Heart left ventricle (tissue), 16 donors: ENCODE results near the gene PARP9. TPM values are rescaled to one million over a fixed set of nuclear protein-coding genes. Genes with fewer than 3 reads are reported as not detected.

Source experiments
- ATAC-seq, 4 donors: fragments of 200-7000 bp; cut with Tn5 transposase; one replicate each; pipeline ENCODE4 v1.9.1; 2020 to 2022; ENCODE audit warnings: moderate library complexity in 4 of 4, mild to moderate bottlenecking in 3 of 4, moderate number of reproducible peaks in 1 of 4
- DNase-seq, 5 donors: peaks; one replicate each; pipeline ENCODE4 v3.0.0-alpha.2; 2020
- H3K27ac ChIP-seq, 12 donors: fragments of 200-600 bp; sonication (generic) in 4 of 12; one replicate each; pipeline versions ENCODE4 v1.5.0 to v1.8.0; 2016 to 2022; ENCODE audit warnings: mild to moderate bottlenecking in 2 of 12
- H3K27me3 ChIP-seq, 9 donors: fragments of 200-600 bp; sonication (generic) in 2 of 9; one replicate each; pipeline versions ENCODE4 v1.5.1 to v1.8.0; 2016 to 2022; ENCODE audit warnings: mild to moderate bottlenecking in 3 of 9
- H3K36me3 ChIP-seq, 9 donors: fragments of 200-600 bp; sonication (generic) in 2 of 9; one replicate each; pipeline versions ENCODE4 v1.5.0 to v1.8.0; 2018 to 2022; ENCODE audit warnings: mild to moderate bottlenecking in 2 of 9
- H3K4me1 ChIP-seq, 12 donors: fragments of 200-600 bp; sonication (generic) in 4 of 12; one replicate each; pipeline versions ENCODE4 v1.5.0 to v1.8.0; 2016 to 2022; ENCODE audit warnings: mild to moderate bottlenecking in 3 of 12
- H3K4me3 ChIP-seq, 12 donors: fragments of 200-600 bp; sonication (generic) in 4 of 12; one replicate each; pipeline versions ENCODE4 v1.5.0 to v1.8.0; 2017 to 2022; ENCODE audit warnings: mild to moderate bottlenecking in 9 of 12, moderate library complexity in 4 of 12
- H3K9me3 ChIP-seq, 12 donors: fragments of 200-600 bp; sonication (generic) in 4 of 12; one replicate each; pipeline versions ENCODE4 v1.5.0 to v1.8.0; 2016 to 2022; ENCODE audit warnings: mild to moderate bottlenecking in 1 of 12
- POLR2A ChIP-seq, 2 donors: fragments of 450-650 bp; IDR thresholded peaks; one replicate each; pipeline ENCODE4 v1.6.1; 2017; ENCODE audit warnings: antibody characterized with exemption in 2 of 2, mild to moderate bottlenecking in 2 of 2, moderate library complexity in 2 of 2
- WGBS, 4 donors: extraction: QIAGEN DNeasy Blood & Tissue Kit in 2 of 4; methylation state at CpG; one replicate each; pipeline versions ENCODE4 v1.1.5 to v1.1.7; 2013 to 2018; 5-methylcytosine and 5-hydroxymethylcytosine counted together
- intact Hi-C, 10 donors: fragments of 100-400 bp; cut with DNase I; formaldehyde crosslinking; loops; one replicate each; pipeline versions ENCODE4 v1.11.1 to v1.14.2; 2022
- polyA plus RNA-seq, 2 donors: library from polyadenylated mRNA; stranded (reverse); fragments of 200-250 nt; gene quantifications; one replicate each; pipeline ENCODE4 v1.2.3, GENCODE V29; 2013
- total RNA-seq, 9 donors: library from RNA; depleted of rRNA in 2 of 9; stranded (reverse); fragments of >200 nt in 2 of 9; fragmentation: NEBNext Ultra II Directional in 3 of 9; extraction: Animal tissue kit (Norgen Biotek cat#: 25700) in 3 of 9; gene quantifications; one replicate each; pipeline versions ENCODE4 v1.1.0 to v1.2.4, GENCODE V29; 2016 to 2023
- TF ChIP-seq, protein P1 (sequence below), 12 donors: fragments of 200-600 bp; sonication (generic) in 4 of 12; IDR thresholded peaks; one replicate each; pipeline versions ENCODE4 v1.5.0 to v1.8.0; 2018 to 2022; ENCODE audit warnings: antibody characterized with exemption in 12 of 12, mild to moderate bottlenecking in 5 of 12
- donor health status: ischemic (EF 13 %, LVEDD 7.1; RV severe dilation, severe dysfunction).
- donor health status: healthy with polysubstance abuse.
- donor health status: DM: no; HTN: yes; CAD: no.
- donor health status: DM: no; HTN: no; CAD: no.
- donor health status: ischemic (EF 25% LVEDD 6.9; RV normal size, moderate dysfunction).
- donor health status: ischemic (EF 25% LVEDD 5.7; RV mildly dilated, moderate dysfunction).
- donor health status: healthy.
- donor health status: DM: yes; HTN: yes; CAD: no.
- donor health status: ischemic (EF 35%, LVEDD 5.7; RV mildly dilated, moderate dysfunction).
- donor health status: nonischemic (EF 11% LVEDD 7.7; RV severe dilation, severe dysfunction).
- donor health status: DM: yes; HTN: yes; CAD: no.
- donor health status: PGD.
- donor health status: ischemic (EF 29% LVEDD 5.4; RV normal size, mild dysfunction).
- donor health status: nonischemic (EF 23%, LVEDD 6.1; RV moderate dilation, normal function).

PARP9 gene
- total and polyA plus RNA-seq, 11 donors, result 8.2 to 73.0 (median 14.9) TPM

DNA sequence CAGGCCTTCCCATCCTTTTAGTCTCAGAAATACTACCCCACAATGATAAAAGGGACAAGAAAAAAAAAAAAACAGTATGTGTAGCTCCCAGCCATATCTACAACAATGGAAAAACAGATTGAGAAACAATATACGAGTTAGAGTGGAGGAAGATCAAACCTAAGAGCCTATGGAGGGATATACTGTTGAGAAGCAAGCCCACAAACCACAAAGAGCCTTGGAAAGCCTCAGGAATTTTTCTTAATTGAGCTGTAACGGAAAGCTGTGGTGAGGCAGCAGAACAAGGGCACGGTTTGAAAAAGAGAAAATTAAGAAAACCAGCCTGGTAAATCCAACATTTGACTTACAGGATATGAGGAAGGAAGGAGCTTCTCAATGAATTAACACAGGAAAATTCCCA is 70.8 kb downstream of the PARP9 start:
- intact Hi-C loops, result no loop called here
- Histone ChIP-seq H3K4me1 (peaks cover 0 to 20% (median 5%) of the 10 kb centered on the region in 12 donors), H3K4me3 (no peak overlapping the region), H3K27me3 (no peaks in the 10 kb centered on the region), H3K36me3 (peaks cover 0 to 63% (median 47%) of the 10 kb centered on the region in 9 donors), H3K27ac (no peak overlapping the region), H3K9me3 (no peaks in the 10 kb centered on the region)
- DNase-seq (no peak), ATAC-seq (no peak)
- WGBS, 4 donors, result 87 to 92% (median 89%) methylated on average over 3 of the region's 3 CpGs
- TF ChIP-seq POLR2A (IDR thresholded peaks at IDR 0.05), result no peak
- TF ChIP-seq, protein P1, sequence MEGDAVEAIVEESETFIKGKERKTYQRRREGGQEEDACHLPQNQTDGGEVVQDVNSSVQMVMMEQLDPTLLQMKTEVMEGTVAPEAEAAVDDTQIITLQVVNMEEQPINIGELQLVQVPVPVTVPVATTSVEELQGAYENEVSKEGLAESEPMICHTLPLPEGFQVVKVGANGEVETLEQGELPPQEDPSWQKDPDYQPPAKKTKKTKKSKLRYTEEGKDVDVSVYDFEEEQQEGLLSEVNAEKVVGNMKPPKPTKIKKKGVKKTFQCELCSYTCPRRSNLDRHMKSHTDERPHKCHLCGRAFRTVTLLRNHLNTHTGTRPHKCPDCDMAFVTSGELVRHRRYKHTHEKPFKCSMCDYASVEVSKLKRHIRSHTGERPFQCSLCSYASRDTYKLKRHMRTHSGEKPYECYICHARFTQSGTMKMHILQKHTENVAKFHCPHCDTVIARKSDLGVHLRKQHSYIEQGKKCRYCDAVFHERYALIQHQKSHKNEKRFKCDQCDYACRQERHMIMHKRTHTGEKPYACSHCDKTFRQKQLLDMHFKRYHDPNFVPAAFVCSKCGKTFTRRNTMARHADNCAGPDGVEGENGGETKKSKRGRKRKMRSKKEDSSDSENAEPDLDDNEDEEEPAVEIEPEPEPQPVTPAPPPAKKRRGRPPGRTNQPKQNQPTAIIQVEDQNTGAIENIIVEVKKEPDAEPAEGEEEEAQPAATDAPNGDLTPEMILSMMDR (IDR thresholded peaks at IDR 0.05), result no peak

- no peak overlapping the region for H3K27ac ChIP-seq
- no peak for TF ChIP-seq POLR2A (IDR thresholded peaks at IDR 0.05)
- TF ChIP-seq, protein P1 (IDR thresholded peaks at IDR 0.05), result no peak
- intact Hi-C loops, result no loop called here
- peaks cover 0 to 6% (median 0%) of the 10 kb centered on the region in 12 donors for H3K4me1 ChIP-seq
- no peak for ATAC-seq
- H3K27me3 ChIP-seq, result no peaks in the 10 kb centered on the region
- H3K9me3 ChIP-seq, result no peaks in the 10 kb centered on the region
- H3K36me3 ChIP-seq, result peaks cover 0 to 47% (median 15%) of the 10 kb centered on the region in 9 donors
- no peak for DNase-seq
- WGBS, 4 donors, result 62 to 70% (median 66%) methylated on average over 7 of the region's 7 CpGs
- H3K4me3 ChIP-seq, result no peak overlapping the region
These were observed 75.7 kb downstream of the PARP9 start for GRCh38 chr3:122488262-122488973.

GRCh38 chr3:122484985-122485384 is 79.1 kb downstream of the PARP9 start:
- H3K4me3 ChIP-seq, result no peak overlapping the region
- H3K9me3 ChIP-seq, result no peaks in the 10 kb centered on the region
- TF ChIP-seq, protein P1 (IDR thresholded peaks at IDR 0.05), result no peak
- no peak for TF ChIP-seq POLR2A (IDR thresholded peaks at IDR 0.05)
- H3K4me1 ChIP-seq, result peaks cover 0 to 20% (median 2%) of the 10 kb centered on the region in 12 donors
- H3K36me3 ChIP-seq, result peaks cover 0 to 25% (median 0%) of the 10 kb centered on the region in 9 donors
- no peak for ATAC-seq
- DNase-seq, result no peak
- 85 to 92% (median 87%) methylated on average over 5 of the region's 5 CpGs for WGBS, 4 donors
- no peaks in the 10 kb centered on the region for H3K27me3 ChIP-seq
- H3K27ac ChIP-seq, result no peak overlapping the region
- intact Hi-C loops, result no loop called here

DNA sequence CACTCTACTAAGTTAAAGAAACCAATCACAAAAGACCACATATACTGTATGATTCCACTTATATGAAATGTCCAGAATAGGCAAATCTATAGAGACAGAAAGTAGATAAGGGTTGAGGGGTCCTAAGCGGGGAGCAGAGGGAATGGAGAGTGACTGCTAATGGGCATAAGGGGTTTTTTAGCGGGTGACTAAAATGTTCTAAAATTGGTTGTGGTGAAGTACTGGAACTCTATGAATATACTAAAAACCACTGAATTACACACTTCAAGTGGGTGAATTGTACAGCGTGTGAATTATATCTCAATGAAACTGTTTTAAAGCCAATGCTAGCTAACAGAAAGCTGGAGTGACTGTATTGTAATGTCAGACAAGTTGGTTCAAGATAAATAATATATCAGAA is 82.7 kb downstream of the PARP9 start:
- peaks cover 0 to 24% (median 3%) of the 10 kb centered on the region in 12 donors for H3K4me1 ChIP-seq
- intact Hi-C loops, result no loop called here
- H3K36me3 ChIP-seq, result peaks cover 0 to 11% (median 0%) of the 10 kb centered on the region in 9 donors
- DNase-seq (no peak), ATAC-seq (no peak)
- no peak for TF ChIP-seq POLR2A (IDR thresholded peaks at IDR 0.05)
- TF ChIP-seq, protein P1 (IDR thresholded peaks at IDR 0.05), result no peak
- no peaks in the 10 kb centered on the region for H3K27me3 ChIP-seq
- H3K27ac ChIP-seq, result no peak overlapping the region
- H3K9me3 ChIP-seq, result no peaks in the 10 kb centered on the region
- H3K4me3 ChIP-seq, result no peak overlapping the region
- WGBS, 4 donors, result 95 to 97% (median 97%) methylated on average over 3 of the region's 3 CpGs

Other genes starting within 250 kb of the PARP9 start
- 1 to 10 TPM in 3 of 9 donors, under 1 TPM in 5, not detected in 1; 0.33 to 8.9 (median 0.86) TPM for gene CSTA, start 239.1 kb downstream of the PARP9 start, total RNA-seq
- gene CSTA, start 239.1 kb downstream of the PARP9 start, polyA plus RNA-seq, result 1 to 10 TPM in 1 of 2 donors, under 1 TPM in 1; 0.95 to 3.0 TPM
- gene MIX23, start 181.1 kb downstream of the PARP9 start, total RNA-seq, result 10 to 100 TPM; 15.1 to 37.6 (median 22.4) TPM
- 10 to 100 TPM; 44.9 to 73.8 TPM for gene MIX23, start 181.1 kb downstream of the PARP9 start, polyA plus RNA-seq
- gene FAM162A, start 180.1 kb downstream of the PARP9 start, total RNA-seq, result 100 to 1,000 TPM in 6 of 9 donors, 10 to 100 TPM in 3; 46.7 to 135 (median 108) TPM
- 100 to 1,000 TPM; 109 to 269 TPM for gene FAM162A, start 180.1 kb downstream of the PARP9 start, polyA plus RNA-seq
- 1 to 10 TPM; 1.8 to 4.9 (median 2.9) TPM for gene WDR5B, start 148.2 kb downstream of the PARP9 start, total RNA-seq
- gene WDR5B, start 148.2 kb downstream of the PARP9 start, polyA plus RNA-seq, result 1 to 10 TPM; 1.3 to 2.0 TPM
- 100 to 1,000 TPM in 3 of 9 donors, 10 to 100 TPM in 6; 34.1 to 127 (median 72.6) TPM for gene KPNA1, start 49.4 kb downstream of the PARP9 start, total RNA-seq
- gene KPNA1, start 49.4 kb downstream of the PARP9 start, polyA plus RNA-seq, result 10 to 100 TPM; 13.5 to 28.1 TPM
- 10 to 100 TPM; 10.2 to 78.2 (median 13.4) TPM for gene DTX3L, start within 50 bp of the PARP9 start, total RNA-seq
- gene DTX3L, start within 50 bp of the PARP9 start, polyA plus RNA-seq, result 1 to 10 TPM; 4.8 to 5.7 TPM
- gene PARP15, start 13.3 kb upstream of the PARP9 start, total RNA-seq, result 1 to 10 TPM in 3 of 9 donors, under 1 TPM in 6; 0.23 to 2.9 (median 0.67) TPM
- gene PARP15, start 13.3 kb upstream of the PARP9 start, polyA plus RNA-seq, result 1 to 10 TPM in 1 of 2 donors, under 1 TPM in 1; 0.21 to 1.1 TPM
- 100 to 1,000 TPM in 1 of 9 donors, 10 to 100 TPM in 8; 10.1 to 104 (median 15.6) TPM for gene PARP14, start 116.5 kb upstream of the PARP9 start, total RNA-seq
- 1 to 10 TPM; 5.0 to 7.1 TPM for gene PARP14, start 116.5 kb upstream of the PARP9 start, polyA plus RNA-seq
- gene HSPBAP1, start 229.5 kb upstream of the PARP9 start, total RNA-seq, result 1 to 10 TPM; 2.6 to 6.0 (median 3.7) TPM
- 1 to 10 TPM; 3.7 to 6.4 TPM for gene HSPBAP1, start 229.5 kb upstream of the PARP9 start, polyA plus RNA-seq
- gene SLC49A4, start 230.8 kb upstream of the PARP9 start, total RNA-seq, result 10 to 100 TPM; 13.2 to 25.4 (median 15.5) TPM
- gene SLC49A4, start 230.8 kb upstream of the PARP9 start, polyA plus RNA-seq, result 1 to 10 TPM; 5.6 to 8.2 TPM